ENCODE data around the gene IL10.

IL10 gene

GRCh38 chr1:206734499-206735142 is 37.7 kb downstream of the IL10 start (continued):
- TF ChIP-seq EGR2 (tag by site-specific recombination; IDR thresholded peaks at IDR 0.05; ENCODE audit: low read depth) (no peak), ZSCAN18 (tag by site-specific recombination; IDR thresholded peaks at IDR 0.05) (no peak), ZNF658 (tag by site-specific recombination; IDR thresholded peaks at IDR 0.05) (no peak), ZIC2 (tag by site-specific recombination; IDR thresholded peaks at IDR 0.05) (no peak), ZBTB8A (tag by site-specific recombination; IDR thresholded peaks at IDR 0.05) (no peak)

GRCh38 chr1:206732992-206733391 is 39.3 kb downstream of the IL10 start:
- ChIA-PET POLR2A (no interaction called here), CTCF (interaction anchor here (0.5 to 6.4 kb wide), 5 partner anchors 126 to 249 kb away, joined by 3 to 73 read pairs (median 3); no protein-coding TSS in a partner anchor)
- no peaks in the 10 kb centered on the region for H3K9me3 ChIP-seq (ENCODE audit: control insufficient read depth, insufficient read depth, low read depth, low read length)
- no peak for TF ChIP-seq ZNF571 (tag by site-specific recombination; IDR thresholded peaks at IDR 0.05)
- TF ChIP-seq ZNF202 (tag by site-specific recombination; IDR thresholded peaks at IDR 0.05; ENCODE audit: borderline replicate concordance), result no peak
- TF ChIP-seq ZNF514 (tag by site-specific recombination; IDR thresholded peaks at IDR 0.05), result no peak
- no peak for TF ChIP-seq ZBTB7A (tag by site-specific recombination; IDR thresholded peaks at IDR 0.05; ENCODE audit: low read depth)
- TF ChIP-seq ZFHX2 (tag by site-specific recombination; conservative IDR thresholded peaks at IDR 0.05), result no peak
- no peak for TF ChIP-seq ZNF561 (tag by site-specific recombination; IDR thresholded peaks at IDR 0.05; ENCODE audit: borderline replicate concordance)
- no peak for TF ChIP-seq SCRT1 (tag by site-specific recombination; IDR thresholded peaks at IDR 0.05; ENCODE audit: borderline replicate concordance)
- H3K4me1 ChIP-seq (ENCODE audit: control insufficient read depth, insufficient read depth, low read length), result no peaks in the 10 kb centered on the region
- peaks cover 0 to 49% of the 10 kb centered on the region in 2 experiments; a peak in 1 of 3 replicates for H3K36me3 ChIP-seq (ENCODE audit: control insufficient read depth in 2 of 2, insufficient read depth in 1 of 2, low read length in 2 of 2)
- H3K4me3 ChIP-seq (ENCODE audit: low read depth, low read length), result no peak overlapping the region
- no peak overlapping the region for H3K27ac ChIP-seq (ENCODE audit: extremely low read depth, low read depth, low read length)

- ChIA-PET POLR2A (no interaction called here), CTCF (interaction anchor here (0.5 to 6.4 kb wide), 4 partner anchors 180 to 250 kb away, joined by 3 to 73 read pairs (median 3); no protein-coding TSS in a partner anchor)
- Histone ChIP-seq H3K9me3 (ENCODE audit: control insufficient read depth, insufficient read depth, low read depth, low read length) (no peaks in the 10 kb centered on the region), H3K4me1 (ENCODE audit: control insufficient read depth, insufficient read depth, low read length) (no peaks in the 10 kb centered on the region), H3K36me3 (ENCODE audit: control insufficient read depth in 2 of 2, insufficient read depth in 1 of 2, low read length in 2 of 2) (peaks cover 0 to 49% of the 10 kb centered on the region in 2 experiments; a peak in 1 of 3 replicates), H3K27ac (ENCODE audit: extremely low read depth, low read depth, low read length) (no peak overlapping the region), H3K4me3 (ENCODE audit: low read depth, low read length) (no peak overlapping the region)
- no peak for TF ChIP-seq ZNF155 (tag by site-specific recombination; IDR thresholded peaks at IDR 0.05)
These were observed 39.8 kb downstream of the IL10 start for GRCh38 chr1:206732508-206732907.

- H3K27ac ChIP-seq (ENCODE audit: extremely low read depth, low read depth, low read length), result no peak overlapping the region
- no peak overlapping the region for H3K4me3 ChIP-seq (ENCODE audit: low read depth, low read length)
- peaks cover 0 to 45% of the 10 kb centered on the region in 2 experiments; a peak in 1 of 3 replicates for H3K36me3 ChIP-seq (ENCODE audit: control insufficient read depth in 2 of 2, insufficient read depth in 1 of 2, low read length in 2 of 2)
- ChIA-PET POLR2A (no interaction called here), CTCF (interaction anchor here (0.8 to 1.8 kb wide), 2 partner anchors 11 to 183 kb away, joined by 4 to 9 read pairs; no protein-coding TSS in a partner anchor)
- no peaks in the 10 kb centered on the region for H3K4me1 ChIP-seq (ENCODE audit: control insufficient read depth, insufficient read depth, low read length)
- H3K9me3 ChIP-seq (ENCODE audit: control insufficient read depth, insufficient read depth, low read depth, low read length), result no peaks in the 10 kb centered on the region
- TF ChIP-seq, protein P1, sequence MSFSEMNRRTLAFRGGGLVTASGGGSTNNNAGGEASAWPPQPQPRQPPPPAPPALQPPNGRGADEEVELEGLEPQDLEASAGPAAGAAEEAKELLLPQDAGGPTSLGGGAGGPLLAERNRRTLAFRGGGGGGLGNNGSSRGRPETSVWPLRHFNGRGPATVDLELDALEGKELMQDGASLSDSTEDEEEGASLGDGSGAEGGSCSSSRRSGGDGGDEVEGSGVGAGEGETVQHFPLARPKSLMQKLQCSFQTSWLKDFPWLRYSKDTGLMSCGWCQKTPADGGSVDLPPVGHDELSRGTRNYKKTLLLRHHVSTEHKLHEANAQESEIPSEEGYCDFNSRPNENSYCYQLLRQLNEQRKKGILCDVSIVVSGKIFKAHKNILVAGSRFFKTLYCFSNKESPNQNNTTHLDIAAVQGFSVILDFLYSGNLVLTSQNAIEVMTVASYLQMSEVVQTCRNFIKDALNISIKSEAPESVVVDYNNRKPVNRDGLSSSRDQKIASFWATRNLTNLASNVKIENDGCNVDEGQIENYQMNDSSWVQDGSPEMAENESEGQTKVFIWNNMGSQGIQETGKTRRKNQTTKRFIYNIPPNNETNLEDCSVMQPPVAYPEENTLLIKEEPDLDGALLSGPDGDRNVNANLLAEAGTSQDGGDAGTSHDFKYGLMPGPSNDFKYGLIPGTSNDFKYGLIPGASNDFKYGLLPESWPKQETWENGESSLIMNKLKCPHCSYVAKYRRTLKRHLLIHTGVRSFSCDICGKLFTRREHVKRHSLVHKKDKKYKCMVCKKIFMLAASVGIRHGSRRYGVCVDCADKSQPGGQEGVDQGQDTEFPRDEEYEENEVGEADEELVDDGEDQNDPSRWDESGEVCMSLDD (tag by site-specific recombination; IDR thresholded peaks at IDR 0.05), result no peak
- no peak for TF ChIP-seq ZNF426 (tag by site-specific recombination; IDR thresholded peaks at IDR 0.05)
- TF ChIP-seq ZNF280D (tag by site-specific recombination; IDR thresholded peaks at IDR 0.05), result no peak
- no peak for TF ChIP-seq ZNF776 (tag by site-specific recombination; IDR thresholded peaks at IDR 0.05; ENCODE audit: borderline replicate concordance)
- TF ChIP-seq ZBTB44 (tag by site-specific recombination; IDR thresholded peaks at IDR 0.05), result no peak
- TF ChIP-seq, protein P2, sequence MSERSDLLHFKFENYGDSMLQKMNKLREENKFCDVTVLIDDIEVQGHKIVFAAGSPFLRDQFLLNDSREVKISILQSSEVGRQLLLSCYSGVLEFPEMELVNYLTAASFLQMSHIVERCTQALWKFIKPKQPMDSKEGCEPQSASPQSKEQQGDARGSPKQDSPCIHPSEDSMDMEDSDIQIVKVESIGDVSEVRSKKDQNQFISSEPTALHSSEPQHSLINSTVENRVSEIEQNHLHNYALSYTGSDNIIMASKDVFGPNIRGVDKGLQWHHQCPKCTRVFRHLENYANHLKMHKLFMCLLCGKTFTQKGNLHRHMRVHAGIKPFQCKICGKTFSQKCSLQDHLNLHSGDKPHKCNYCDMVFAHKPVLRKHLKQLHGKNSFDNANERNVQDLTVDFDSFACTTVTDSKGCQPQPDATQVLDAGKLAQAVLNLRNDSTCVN (tag by site-specific recombination; optimal IDR thresholded peaks at IDR 0.05), result no peak
These were observed 42.8 kb downstream of the IL10 start for GRCh38 chr1:206729507-206729906.
